Measurements from ENCODE around the gene UBAP2.

The UBAP2 gene

GRCh38 chr9:33880211-33881089, 168.2 kb downstream of the UBAP2 start:
- no peak for DNase-seq (ENCODE audit: low read depth in 3 of 3, low spot score in 1 of 3)

- DNase-seq (ENCODE audit: low read depth in 3 of 3, low spot score in 1 of 3), result no peak
Measured at GRCh38 chr9:33878691-33879366, 169.9 kb downstream of the UBAP2 start.

GRCh38 chr9:33877727-33878489, 170.8 kb downstream of the UBAP2 start:
- no peak for DNase-seq (ENCODE audit: low read depth in 3 of 3, low spot score in 1 of 3)

Data from stimulated activated CD4-positive, alpha-beta T cell treated with anti-CD3 and anti-CD28 coated beads, TNF-alpha, amount 100 ng/mL, for 1 hour (primary cell).